BE2C (cell line): Measurements from ENCODE around the gene ARIH2.

Experiments
- DNase-seq: peaks from one replicate; pipeline ENCODE4 v3.0.0-alpha.2; 2020
- H3K27me3 ChIP-seq: fragments of 250-450 bp; sonication (Bioruptor Pico); 2 replicates; pipeline ENCODE4 v1.5.1; 2020; ENCODE audit warnings: mild to moderate bottlenecking
- H3K36me3 ChIP-seq: fragments of 250-450 bp; sonication (Bioruptor Pico); 2 replicates; pipeline ENCODE4 v1.5.1; 2020; ENCODE audit warnings: mild to moderate bottlenecking
- H3K4me1 ChIP-seq: fragments of 250-450 bp; sonication (Bioruptor Pico); 2 replicates; pipeline ENCODE4 v1.5.1; 2020
- H3K4me3 ChIP-seq: 2 replicates; pipeline ENCODE4 v1.5.1; 2011; ENCODE audit warnings: low read depth, low read length
- H3K9me3 ChIP-seq: fragments of 250-450 bp; sonication (Bioruptor Pico); 2 replicates; pipeline ENCODE4 v1.5.1; 2020
- CTCF ChIP-seq: IDR thresholded peaks from 2 replicates; pipeline ENCODE4 v1.5.1; 2012; ENCODE audit warnings: mild to moderate bottlenecking, low read depth, low read length

ARIH2 gene

GRCh38 chr3:49035281-49035680, 116.6 kb downstream of the ARIH2 start:
- no peak for TF ChIP-seq CTCF
- H3K9me3 ChIP-seq, result no peaks in the 10 kb centered on the region
- H3K4me3 ChIP-seq, result no peak overlapping the region
- no peaks in the 10 kb centered on the region for H3K4me1 ChIP-seq
- no peaks in the 10 kb centered on the region for H3K27me3 ChIP-seq
- no peak for DNase-seq
- peaks cover 6% of the 10 kb centered on the region for H3K36me3 ChIP-seq
